Mammary microvascular endothelial cell (primary cell): ENCODE data around the gene CCND3. TPM values are rescaled to one million over a fixed set of nuclear protein-coding genes. Genes with fewer than 3 reads are reported as not detected.

Experiments used
- total RNA-seq: library from RNA; depleted of rRNA; stranded (reverse); fragments of >200 nt; gene quantifications from 2 replicates; pipeline ENCODE4 v1.2.3, GENCODE V29; 2015

Gene CCND3
- total RNA-seq: 124 and 135 TPM in 2 replicates

DNA sequence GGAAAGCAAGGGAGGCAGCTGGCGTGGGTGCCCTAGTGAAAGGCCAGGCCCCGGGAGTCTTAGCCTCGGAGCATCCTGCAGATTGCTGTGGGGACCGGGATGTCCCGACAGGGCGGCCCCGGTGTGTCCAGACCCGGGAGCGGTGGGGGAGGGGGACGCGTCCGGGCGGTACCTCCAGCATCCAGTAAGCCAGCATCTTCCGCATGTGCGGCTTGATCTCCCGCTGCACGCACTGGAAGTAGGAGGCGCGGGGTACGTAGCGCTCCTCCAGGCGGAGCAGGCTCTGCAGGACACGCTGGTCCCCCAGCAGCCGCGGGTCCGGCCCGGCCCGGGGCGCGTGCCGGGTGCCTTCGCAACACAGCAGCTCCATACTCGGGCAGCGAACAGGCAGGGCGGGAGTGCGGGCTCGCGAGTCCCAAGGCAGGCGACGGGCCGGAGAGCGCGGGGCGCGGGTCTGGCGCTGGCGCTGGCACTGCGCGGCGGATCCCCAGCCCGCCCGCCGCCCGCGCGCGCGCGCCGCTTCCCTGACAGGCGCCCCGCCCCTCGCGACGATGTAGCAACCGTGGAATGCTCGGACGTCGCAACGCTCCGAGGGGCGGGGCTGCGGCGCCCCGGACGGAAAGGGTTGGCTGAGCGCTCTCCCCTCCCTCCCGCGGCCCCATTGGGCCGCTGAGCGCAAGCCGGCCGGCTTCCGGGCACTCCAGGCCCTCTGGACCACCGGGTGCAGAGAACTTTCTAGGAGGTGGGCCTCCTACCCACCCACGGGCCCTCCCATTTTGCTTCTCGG lies at the start of gene CCND3:
Gene CCND3 (minus strand): TSS at position 529 of the 787 bp plus-strand sequence. CDS start 159 bp downstream, at position 370.

DNA sequence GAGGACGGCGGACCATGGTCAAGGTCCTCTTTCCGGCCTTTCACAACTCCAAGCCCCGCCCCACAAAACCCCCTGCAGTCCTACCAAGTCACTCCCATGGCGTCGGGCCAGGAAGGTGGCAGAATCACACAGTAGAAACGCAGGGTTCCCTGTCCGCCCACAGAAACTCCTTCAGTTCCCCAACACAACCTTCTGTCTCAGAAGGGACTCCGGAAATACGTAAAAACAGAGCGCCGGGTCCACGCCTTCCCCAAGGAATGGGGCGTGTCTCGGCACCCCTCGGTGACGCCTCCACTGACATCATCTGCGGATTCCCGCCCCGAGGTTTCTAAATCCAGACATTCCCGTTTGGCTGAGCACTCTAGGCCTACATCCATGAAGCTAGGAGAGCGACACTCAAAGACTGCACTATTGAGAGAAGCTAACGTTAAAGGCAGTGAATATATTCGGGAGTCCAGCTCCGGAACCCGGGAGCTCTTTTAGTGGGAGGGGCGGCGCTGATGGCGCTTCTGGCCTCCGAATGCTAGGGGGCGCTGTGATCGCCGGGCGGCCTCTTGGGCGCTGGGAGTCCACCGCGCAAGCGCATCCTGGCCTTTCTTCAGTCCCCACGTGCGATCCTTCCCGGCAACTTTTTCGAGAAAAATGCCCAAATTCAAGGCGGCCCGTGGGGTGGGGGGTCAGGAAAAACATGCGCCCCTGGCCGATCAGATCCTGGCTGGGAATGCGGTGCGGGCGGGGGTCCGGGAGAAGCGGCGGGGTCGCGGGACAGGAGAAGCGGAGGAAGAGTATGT lies 20.5 kb downstream of the CCND3 start, which contains the start of the genes BYSL and MED20:
Gene BYSL (plus strand): TSS at position 579 of the 791 bp plus-strand sequence. CDS start 64 bp downstream, at position 643.
Gene MED20 (minus strand): TSS at position 219 of the 791 bp plus-strand sequence. CDS start 121 bp downstream, at position 98.

DNA sequence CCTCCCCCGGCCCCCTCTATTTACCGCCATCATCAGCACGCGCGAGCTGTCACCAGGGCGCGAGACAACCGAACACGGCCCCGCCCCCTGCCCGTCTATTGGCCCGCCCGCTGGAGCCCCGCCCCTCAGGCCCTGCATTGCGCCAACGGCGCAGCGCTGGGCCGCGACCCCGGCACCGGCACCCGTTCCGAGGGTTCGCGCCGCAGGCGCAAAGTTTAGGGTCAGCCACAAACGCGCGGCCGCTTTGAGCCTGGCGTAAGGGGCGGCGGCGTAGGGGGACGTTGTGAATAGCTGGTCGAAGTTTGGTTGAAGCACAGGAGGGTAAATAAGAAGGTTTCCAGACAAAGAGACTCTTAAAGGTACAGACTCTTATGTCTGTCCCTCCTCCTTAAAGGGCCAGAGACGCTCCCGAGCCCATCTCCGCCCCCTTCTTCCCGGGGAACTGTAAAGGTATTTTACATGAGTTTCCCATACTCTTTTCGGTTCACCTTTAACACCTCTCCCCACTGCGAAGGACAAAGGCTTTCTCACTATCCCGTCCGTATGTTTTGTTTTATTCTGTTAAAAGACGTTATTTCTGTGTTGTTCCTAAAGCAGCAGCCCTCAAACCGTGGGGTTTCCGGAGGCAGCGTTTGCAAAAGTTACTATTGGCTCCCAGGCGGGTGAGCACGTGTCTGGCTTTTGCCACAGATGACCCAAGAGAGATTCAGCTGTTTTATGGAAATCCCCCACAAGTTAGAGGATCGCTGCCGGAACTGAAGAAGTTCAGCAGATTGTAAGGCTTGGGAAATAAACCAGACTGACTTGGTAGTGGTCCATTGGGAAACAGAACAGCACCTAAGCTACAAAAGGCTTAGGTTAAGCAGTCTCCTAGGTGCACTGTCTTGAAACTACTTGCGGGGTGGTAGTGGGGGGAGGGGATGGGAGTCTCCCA lies 46.0 kb downstream of the CCND3 start, which contains the start of gene USP49:
Gene USP49 (minus strand): TSS at position 76 of the 934 bp plus-strand sequence. CDS start 88,392 bp downstream, outside the sequence.

Other genes with a start within 250 kb of the CCND3 start
- 2.3 and 3.4 TPM in 2 replicates for gene TFEB, start 206.2 kb downstream of the CCND3 start, total RNA-seq
- not detected in 2 replicates for gene PGC, start 194.4 kb downstream of the CCND3 start, total RNA-seq
- 1.5 and 2.0 TPM in 2 replicates for gene FRS3, start 161.9 kb downstream of the CCND3 start, total RNA-seq
- 1.0 and 1.3 TPM in 2 replicates for gene PRICKLE4, start 161.0 kb downstream of the CCND3 start, total RNA-seq
- gene TOMM6, start 154.1 kb downstream of the CCND3 start, total RNA-seq: 313 and 322 TPM in 2 replicates
- gene USP49, start 46.4 kb downstream of the CCND3 start, total RNA-seq: 1.8 and 1.9 TPM in 2 replicates
- 25.0 TPM in 2 replicates for gene MED20, start 20.7 kb downstream of the CCND3 start, total RNA-seq
- 10.3 and 14.3 TPM in 2 replicates for gene BYSL, start 20.3 kb downstream of the CCND3 start, total RNA-seq
- gene TAF8, start 108.7 kb upstream of the CCND3 start, total RNA-seq: 14.2 and 23.0 TPM in 2 replicates
- 0.07 and 0.10 TPM in 2 replicates for gene C6orf132, start 200.8 kb upstream of the CCND3 start, total RNA-seq
- not detected in 2 replicates for gene GUCA1A, start 231.6 kb upstream of the CCND3 start, total RNA-seq